Ascending aorta (tissue), 2 donors: ENCODE results near the gene SPDEF. TPM values are rescaled to one million over a fixed set of nuclear protein-coding genes. Genes with fewer than 3 reads are reported as not detected.

Experiments
- DNase-seq, 2 donors: peaks; one replicate each; pipeline ENCODE4 v3.0.0-alpha.2; 2019; ENCODE audit warnings: low spot score in 2 of 2
- H3K27ac ChIP-seq, 2 donors: fragments of 200-600 bp; sonication (generic); one replicate each; pipeline ENCODE4 v1.5.1; 2016 to 2017; ENCODE audit warnings: mild to moderate bottlenecking in 1 of 2
- H3K27me3 ChIP-seq: fragments of 200-600 bp; sonication (generic); one replicate; pipeline ENCODE4 v1.5.1; 2017
- H3K36me3 ChIP-seq, 2 donors: fragments of 200-600 bp; sonication (generic); one replicate each; pipeline ENCODE4 v1.5.1; 2016
- H3K4me1 ChIP-seq, 2 donors: fragments of 200-600 bp; sonication (generic); one replicate each; pipeline ENCODE4 v1.5.1; 2016 to 2017; ENCODE audit warnings: mild to moderate bottlenecking in 1 of 2
- H3K4me3 ChIP-seq, 2 donors: fragments of 200-600 bp; sonication (generic); one replicate each; pipeline ENCODE4 v1.5.1; 2016 to 2017; ENCODE audit warnings: mild to moderate bottlenecking in 1 of 2
- H3K9me3 ChIP-seq, 2 donors: fragments of 200-600 bp; sonication (generic); one replicate each; pipeline ENCODE4 v1.5.1; 2016
- CTCF ChIP-seq, 3 experiments: fragments of 200-600 bp in 2 of 3; fragments of 450-650 bp in 1 of 3; sonication (generic) in 2 of 3; IDR thresholded peaks; one replicate each; pipeline ENCODE4 v1.5.1; 2016 to 2019; ENCODE audit warnings: antibody characterized with exemption in 3 of 3, mild to moderate bottlenecking in 1 of 3, moderate library complexity in 1 of 3
- intact Hi-C: fragments of 100-400 bp; cut with DNase I; formaldehyde crosslinking; loops from one replicate; pipeline ENCODE4 v1.15.1; 2023
- total RNA-seq: library from RNA; depleted of rRNA; stranded (reverse); fragments of >200 nt; gene quantifications from one replicate; pipeline ENCODE4 v1.1.0, GENCODE V29; 2016

The SPDEF gene
- total RNA-seq, 1 donor from 2014 or later = not detected

- Histone ChIP-seq H3K36me3 (no peaks in the 10 kb centered on the region), H3K27ac (no peak overlapping the region), H3K27me3 (no peaks in the 10 kb centered on the region), H3K9me3 (no peaks in the 10 kb centered on the region), H3K4me1 (no peaks in the 10 kb centered on the region), H3K4me3 (no peak overlapping the region)
- intact Hi-C loops = no loop called here
- DNase-seq = no peak
- no peak for TF ChIP-seq CTCF (IDR thresholded peaks at IDR 0.05)
Measured at GRCh38 chr6:34517461-34517881, 38.7 kb downstream of the SPDEF start.

- H3K27ac ChIP-seq = no peak overlapping the region
- intact Hi-C loops = no loop called here
- no peak for DNase-seq
- no peaks in the 10 kb centered on the region for H3K27me3 ChIP-seq
- H3K4me3 ChIP-seq = no peak overlapping the region
- H3K36me3 ChIP-seq = no peaks in the 10 kb centered on the region
- no peaks in the 10 kb centered on the region for H3K4me1 ChIP-seq
- H3K9me3 ChIP-seq = no peaks in the 10 kb centered on the region
- TF ChIP-seq CTCF (IDR thresholded peaks at IDR 0.05) = no peak
Measured at GRCh38 chr6:34516391-34517324, 39.5 kb downstream of the SPDEF start.

GRCh38 chr6:34515473-34516387 lies 40.4 kb downstream of the SPDEF start:
- intact Hi-C loops = no loop called here
- Histone ChIP-seq H3K36me3 (no peaks in the 10 kb centered on the region), H3K27me3 (no peaks in the 10 kb centered on the region), H3K4me1 (no peaks in the 10 kb centered on the region), H3K4me3 (no peak overlapping the region), H3K9me3 (no peaks in the 10 kb centered on the region), H3K27ac (no peak overlapping the region)
- DNase-seq = no peak
- no peak for TF ChIP-seq CTCF (IDR thresholded peaks at IDR 0.05)

- no peak for TF ChIP-seq CTCF (IDR thresholded peaks at IDR 0.05)
- no peak overlapping the region for H3K27ac ChIP-seq
- H3K36me3 ChIP-seq = no peaks in the 10 kb centered on the region
- no peaks in the 10 kb centered on the region for H3K9me3 ChIP-seq
- H3K4me3 ChIP-seq = no peak overlapping the region
- intact Hi-C loops = no loop called here
- no peaks in the 10 kb centered on the region for H3K27me3 ChIP-seq
- no peaks in the 10 kb centered on the region for H3K4me1 ChIP-seq
- no peak for DNase-seq
Measured at GRCh38 chr6:34514593-34515472, 41.3 kb downstream of the SPDEF start.

- intact Hi-C loops = no loop called here
- no peak overlapping the region for H3K27ac ChIP-seq
- DNase-seq = no peak
- H3K9me3 ChIP-seq = no peaks in the 10 kb centered on the region
- no peaks in the 10 kb centered on the region for H3K36me3 ChIP-seq
- no peaks in the 10 kb centered on the region for H3K4me1 ChIP-seq
- H3K4me3 ChIP-seq = no peak overlapping the region
- no peak for TF ChIP-seq CTCF (IDR thresholded peaks at IDR 0.05)
- H3K27me3 ChIP-seq = no peaks in the 10 kb centered on the region
Measured at GRCh38 chr6:34514112-34514511, 42.0 kb downstream of the SPDEF start.
